GM19351 (cell line): ENCODE data around the gene DPY19L2.
"Not testable (repeated sequence)": the region's sequence is repeated elsewhere in the genome, so short reads cannot be mapped to it uniquely, and the experiment has no call there.

ENCODE experiments used
- ATAC-seq: cut with Tn5 transposase; IDR thresholded peaks from one replicate; pipeline ENCODE4 v1.9.1; 2021; ENCODE audit warnings: mild to moderate bottlenecking, moderate library complexity; ENCODE audit not compliant: unreplicated experiment

DPY19L2 gene

DNA sequence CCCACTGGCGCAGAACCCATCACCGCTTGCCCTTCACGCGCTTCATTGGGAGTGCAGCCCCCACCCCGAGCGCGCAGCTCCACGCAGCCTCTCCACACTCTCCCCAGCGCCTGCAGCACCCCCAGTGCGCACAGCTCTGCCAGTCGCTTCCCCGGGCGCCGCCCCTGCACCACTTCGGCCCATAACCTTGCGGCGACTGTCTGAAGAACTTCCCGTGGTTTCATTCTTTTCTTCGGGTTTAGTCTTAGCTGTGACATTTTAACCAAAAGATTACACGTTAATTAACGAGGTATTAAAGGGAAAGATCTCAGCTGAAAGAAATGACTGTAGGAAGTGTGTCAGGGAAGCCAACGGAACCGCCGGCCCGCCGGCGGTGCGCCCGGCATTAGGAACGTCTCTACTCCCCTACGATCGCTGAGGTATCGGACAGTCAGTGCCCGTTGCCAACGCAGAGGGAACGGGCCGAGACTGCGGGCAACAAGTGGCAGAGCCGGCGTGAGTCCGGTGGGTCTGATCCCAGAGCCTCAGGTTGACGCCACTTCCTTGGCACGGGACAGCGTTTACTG lies 590 bp upstream of the DPY19L2 start:
- ATAC-seq: peak; percentile 39

GRCh38 chr12:63663005-63663404 lies 5.3 kb downstream of the DPY19L2 start:
- ATAC-seq: not testable (repeated sequence)

DNA sequence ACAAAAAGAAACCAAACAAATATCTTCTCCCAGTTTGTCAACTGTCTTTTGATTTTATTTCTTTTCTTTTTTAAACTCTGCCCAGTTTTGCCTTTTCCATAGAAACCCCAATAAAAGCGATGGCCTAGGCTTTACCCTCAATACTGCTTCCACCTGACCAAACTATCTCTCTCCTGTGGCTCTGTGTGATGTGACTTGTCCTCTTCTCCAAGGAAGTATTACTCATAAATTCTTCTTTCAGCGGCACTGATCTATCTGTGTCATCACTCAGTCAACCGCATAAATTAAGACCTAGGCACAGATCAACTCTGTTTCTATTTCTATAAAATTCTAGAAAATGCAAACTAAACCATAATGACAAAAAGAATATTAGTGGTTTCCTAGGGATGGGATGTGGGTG lies 9.8 kb downstream of the DPY19L2 start:
- ATAC-seq: not testable (repeated sequence)

DNA sequence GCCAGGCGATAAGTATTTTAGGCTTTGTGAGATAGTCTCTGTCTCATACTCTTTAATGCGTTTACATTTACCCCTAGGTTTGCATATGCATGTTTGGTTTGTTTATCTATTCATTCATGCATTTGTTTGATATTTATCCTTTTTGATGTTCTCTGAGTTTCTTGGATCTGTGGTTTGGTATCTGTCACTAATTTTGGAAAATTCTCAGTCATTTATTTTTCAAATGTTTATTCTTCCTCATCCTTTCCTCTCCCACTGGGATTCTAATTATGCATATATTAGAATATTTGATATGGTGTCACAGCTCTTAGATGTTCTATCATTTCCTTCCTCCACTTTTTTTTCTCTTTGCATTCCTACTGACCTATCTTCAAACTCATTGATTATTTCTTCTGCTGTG lies 11.9 kb downstream of the DPY19L2 start:
- not testable (repeated sequence) for ATAC-seq

DNA sequence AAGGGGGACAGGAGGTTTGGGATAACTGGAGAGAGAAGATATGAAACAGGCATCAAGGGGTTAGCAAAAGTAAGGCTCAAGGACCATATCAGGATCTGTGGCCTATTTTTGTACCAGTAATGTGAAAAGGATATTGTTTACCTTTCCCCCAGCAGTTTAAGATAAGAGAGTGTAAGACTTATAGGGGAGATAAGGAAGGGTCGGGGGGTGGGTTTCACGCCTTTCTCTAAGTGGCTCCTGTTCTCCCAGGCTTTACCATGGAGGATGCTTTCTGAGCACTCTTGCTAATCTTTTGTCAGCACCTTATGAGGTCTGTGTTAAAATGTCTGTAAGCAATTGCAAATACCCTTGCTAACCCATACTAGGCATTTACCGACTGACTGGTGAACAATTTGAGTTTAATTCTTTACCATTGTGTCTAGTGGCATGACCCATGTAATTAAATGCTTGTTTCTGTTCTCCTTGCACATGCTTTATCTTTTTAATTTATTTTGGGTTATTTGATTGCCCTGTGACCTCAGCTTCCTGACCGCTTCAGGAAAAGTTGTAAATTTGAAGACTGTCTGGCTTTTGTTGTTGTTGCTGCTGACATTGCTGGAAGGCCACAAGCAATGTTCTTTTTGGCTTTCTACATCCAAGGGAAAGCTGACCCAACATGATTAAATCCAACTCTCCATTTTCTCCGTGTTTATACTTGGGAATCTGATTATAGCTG lies 12.6 kb downstream of the DPY19L2 start:
- ATAC-seq: not testable (repeated sequence)

GRCh38 chr12:63654481-63654880 lies 13.8 kb downstream of the DPY19L2 start:
- ATAC-seq: not testable (repeated sequence)

- not testable (repeated sequence) for ATAC-seq
These were observed 18.8 kb downstream of the DPY19L2 start for GRCh38 chr12:63649517-63649916.

- not testable (repeated sequence) for ATAC-seq
These were observed 24.7 kb downstream of the DPY19L2 start for GRCh38 chr12:63643381-63644140.

- ATAC-seq: not testable (repeated sequence)
These were observed 44.0 kb downstream of the DPY19L2 start for GRCh38 chr12:63624258-63624657.

DNA sequence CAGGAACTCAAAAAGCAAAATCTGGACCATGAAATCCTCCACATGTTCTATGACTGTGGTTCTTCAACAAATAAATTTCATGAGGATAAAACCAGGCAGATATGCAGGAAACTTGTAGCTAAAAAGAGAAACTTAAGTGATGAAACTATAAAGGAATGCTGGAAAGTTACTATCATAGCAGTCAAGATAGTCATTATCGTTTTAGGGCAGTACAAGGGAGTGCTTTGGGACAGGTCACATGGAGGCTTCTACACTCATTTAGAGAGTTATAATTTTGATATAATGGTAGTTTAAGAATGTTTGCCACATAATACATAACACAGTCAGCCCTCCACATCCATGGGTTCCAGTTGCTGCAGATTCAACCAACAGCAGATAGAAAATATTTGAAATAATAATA lies 52.7 kb downstream of the DPY19L2 start:
- not testable (repeated sequence) for ATAC-seq

DNA sequence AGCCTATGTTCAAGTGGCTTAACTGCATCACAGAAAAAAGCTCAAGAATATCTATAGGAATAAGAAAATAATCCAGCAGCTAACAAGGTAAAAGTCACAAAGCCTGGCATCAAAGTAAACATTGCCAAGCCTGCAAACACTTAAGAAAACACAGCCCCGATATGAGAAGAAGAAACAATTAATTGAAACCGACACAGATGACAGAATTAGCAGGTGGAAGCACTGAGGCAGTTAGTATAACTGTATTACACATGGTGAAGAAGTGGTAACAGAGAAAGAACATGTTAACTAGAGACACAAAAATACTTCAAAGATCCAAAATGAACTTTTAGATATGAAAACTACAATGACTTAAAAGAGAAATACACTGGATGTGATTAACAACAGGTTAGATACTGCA lies 57.0 kb downstream of the DPY19L2 start:
- not testable (repeated sequence) for ATAC-seq

GRCh38 chr12:63609281-63609680 lies 59.0 kb downstream of the DPY19L2 start:
- ATAC-seq: not testable (repeated sequence)

DNA sequence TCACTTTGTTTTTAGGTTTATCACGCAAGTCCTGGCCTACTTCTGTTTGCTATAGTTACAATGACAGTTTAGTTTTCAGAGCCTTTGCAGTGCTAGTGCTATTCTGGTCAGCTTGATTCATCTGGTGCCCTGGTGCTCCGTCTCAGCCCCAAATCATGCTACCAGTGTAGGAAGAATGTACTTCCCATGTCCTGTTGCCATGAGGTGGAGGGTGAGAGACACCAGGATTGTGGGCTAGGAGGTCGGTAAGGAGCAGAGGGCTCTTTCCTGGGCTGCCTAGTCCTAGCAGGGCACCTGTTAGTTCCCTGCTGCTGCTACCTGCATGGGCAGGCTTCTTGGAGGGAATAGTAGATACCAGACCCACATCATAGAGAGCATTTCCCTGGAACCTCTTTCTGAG lies 63.3 kb downstream of the DPY19L2 start:
- not testable (repeated sequence) for ATAC-seq

- not testable (repeated sequence) for ATAC-seq
These were observed 73.5 kb downstream of the DPY19L2 start for GRCh38 chr12:63594828-63595227.

- ATAC-seq: not testable (repeated sequence)
These were observed 83.9 kb downstream of the DPY19L2 start for GRCh38 chr12:63584426-63584825.

- ATAC-seq: not testable (repeated sequence)
These were observed 85.0 kb downstream of the DPY19L2 start for GRCh38 chr12:63583289-63583688.

DNA sequence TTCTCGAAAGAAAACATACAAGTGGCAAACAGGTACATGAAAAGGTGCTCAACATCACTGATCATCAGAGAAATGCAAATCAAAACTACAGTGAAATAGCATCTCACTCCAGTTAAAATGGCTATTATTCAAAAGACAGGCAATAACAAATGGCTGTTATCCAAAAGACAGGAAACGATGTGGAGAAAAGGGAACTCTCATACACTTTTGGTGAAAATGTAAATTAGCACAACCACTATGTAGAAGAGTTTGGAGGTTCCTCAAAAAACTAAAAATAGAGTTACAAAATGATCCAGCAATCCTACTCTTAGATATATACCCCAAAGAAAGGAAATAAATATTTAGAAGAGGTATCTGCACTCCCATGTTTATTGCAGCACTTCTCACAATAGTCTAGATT lies 90.7 kb downstream of the DPY19L2 start:
- not testable (repeated sequence) for ATAC-seq

DNA sequence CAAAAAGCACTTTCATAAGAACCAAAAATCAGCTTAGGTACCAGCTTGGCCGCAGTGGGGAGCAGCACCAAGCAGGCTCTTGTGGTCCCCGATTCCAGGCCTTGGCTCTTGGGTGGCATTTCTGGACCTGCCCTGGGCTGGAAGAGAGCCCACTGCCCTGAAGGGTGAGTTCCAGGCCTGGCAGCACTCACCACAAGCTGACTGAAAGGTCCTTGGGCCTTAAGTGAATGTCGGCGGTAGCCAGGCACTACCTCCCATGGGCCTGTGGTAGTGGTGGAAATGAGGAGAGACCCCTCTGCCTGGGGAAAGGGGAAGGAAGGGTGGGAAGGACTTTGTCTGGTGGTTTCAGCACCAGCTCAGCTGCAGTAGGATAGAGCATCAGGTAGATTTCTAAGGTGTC lies 96.3 kb downstream of the DPY19L2 start:
- ATAC-seq: not testable (repeated sequence)

GRCh38 chr12:63558445-63558844 lies 109.8 kb downstream of the DPY19L2 start:
- ATAC-seq: not testable (repeated sequence)

DNA sequence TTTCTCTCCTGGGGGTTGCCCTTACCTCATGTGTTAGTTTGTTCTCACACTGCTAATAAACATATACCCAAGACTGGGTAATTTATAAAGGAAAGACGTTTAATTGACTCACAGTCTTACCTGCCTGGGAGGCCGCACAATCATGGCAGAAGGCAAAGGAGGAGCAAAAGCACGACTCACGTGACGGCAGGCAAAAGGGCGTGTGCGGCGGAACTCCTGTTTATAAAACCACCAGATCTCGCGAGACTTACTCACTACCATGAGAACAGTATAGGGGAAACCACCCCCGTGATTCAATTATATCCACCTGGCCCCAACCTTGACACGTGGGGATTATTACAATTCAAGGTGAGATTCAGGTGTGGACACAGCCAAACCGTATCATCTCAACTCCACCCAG lies 116.9 kb downstream of the DPY19L2 start:
- not testable (repeated sequence) for ATAC-seq

DNA sequence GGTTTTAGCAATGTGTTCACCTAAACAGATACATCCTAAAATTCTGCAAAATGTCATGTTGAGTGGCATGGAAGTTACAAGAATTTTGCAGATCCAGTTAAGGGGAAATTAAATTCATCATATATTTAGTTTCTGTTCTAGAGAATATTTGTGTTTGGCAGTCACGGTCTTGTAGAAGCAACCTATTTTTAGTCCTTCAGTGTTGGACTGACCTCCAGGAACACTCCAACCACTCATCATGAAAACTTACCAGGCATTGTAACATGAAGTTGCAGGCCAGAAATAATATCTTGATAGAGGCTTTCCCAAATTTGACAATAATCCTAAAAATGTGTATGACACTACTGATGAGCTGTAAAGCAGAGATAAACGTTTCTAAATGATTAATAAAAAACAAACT lies 119.3 kb downstream of the DPY19L2 start:
- not testable (repeated sequence) for ATAC-seq
